Measurements from ENCODE around the gene PTPRN2.
"Not testable (repeated sequence)": the region's sequence is repeated elsewhere in the genome, so short reads cannot be mapped to it uniquely, and the experiment has no call there.

The PTPRN2 gene

DNA sequence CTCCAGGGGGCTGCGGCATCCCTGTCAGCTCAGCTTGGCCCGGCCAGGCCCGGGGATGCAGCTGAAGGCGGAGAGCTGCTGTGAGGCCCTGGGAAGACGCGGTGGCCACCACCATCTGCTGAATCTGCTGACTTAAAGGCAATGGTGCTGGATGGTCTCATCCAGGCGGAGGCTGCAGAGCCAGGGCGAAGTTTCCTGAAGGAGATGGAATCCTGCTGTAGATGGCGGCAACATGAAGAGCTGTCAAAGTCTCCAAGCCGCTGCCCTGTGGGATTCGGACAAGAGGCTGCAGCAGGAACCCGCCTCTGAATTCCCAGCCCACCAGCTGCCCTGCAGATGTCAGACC, 200.1 kb downstream of the PTPRN2 start:
- CTCF ChIA-PET = no interaction called here
- POLR2A ChIA-PET = no interaction called here
- TF ChIP-seq BHLHE40 (IDR thresholded peaks at IDR 0.05; ENCODE audit: borderline replicate concordance) (no peak), NFRKB (IDR thresholded peaks at IDR 0.05) (no peak), FOXA1 (IDR thresholded peaks at IDR 0.05) (no peak)
- DNase-seq (ENCODE audit: extremely low spot score) = no peak

- TF ChIP-seq BHLHE40 (IDR thresholded peaks at IDR 0.05; ENCODE audit: borderline replicate concordance) (no peak), SP1 (IDR thresholded peaks at IDR 0.05) (no peak), ARNT (IDR thresholded peaks at IDR 0.05) (no peak), L3MBTL2 (conservative IDR thresholded peaks at IDR 0.05) (no peak), HDGF (IDR thresholded peaks at IDR 0.05; ENCODE audit: borderline replicate concordance) (no peak), ZNF384 (IDR thresholded peaks at IDR 0.05) (no peak), TARDBP (IDR thresholded peaks at IDR 0.05) (no peak), PKNOX1 (IDR thresholded peaks at IDR 0.05) (no peak), NFRKB (IDR thresholded peaks at IDR 0.05) (no peak), FOXK2 (IDR thresholded peaks at IDR 0.05) (no peak), SUZ12 (IDR thresholded peaks at IDR 0.05) (no peak), FOXA1 (IDR thresholded peaks at IDR 0.05) (no peak), CTBP1 (IDR thresholded peaks at IDR 0.05; ENCODE audit: borderline replicate concordance) (no peak)
- no peak for DNase-seq (ENCODE audit: extremely low spot score)
- ChIA-PET POLR2A (no interaction called here), CTCF (no interaction called here)
These were observed 200.6 kb downstream of the PTPRN2 start for GRCh38 chr7:158386866-158387545.

- no peak for TF ChIP-seq LEF1 (IDR thresholded peaks at IDR 0.05; ENCODE audit: borderline replicate concordance)
- TF ChIP-seq TARDBP (IDR thresholded peaks at IDR 0.05) = no peak
- no peak for TF ChIP-seq ARNT (IDR thresholded peaks at IDR 0.05)
- TF ChIP-seq SUZ12 (IDR thresholded peaks at IDR 0.05) = no peak
- no peak for TF ChIP-seq PKNOX1 (IDR thresholded peaks at IDR 0.05)
- TF ChIP-seq L3MBTL2 (conservative IDR thresholded peaks at IDR 0.05) = no peak
- no peak for TF ChIP-seq CTBP1 (IDR thresholded peaks at IDR 0.05; ENCODE audit: borderline replicate concordance)
- TF ChIP-seq HDGF (IDR thresholded peaks at IDR 0.05; ENCODE audit: borderline replicate concordance) = no peak
- TF ChIP-seq SP1 (IDR thresholded peaks at IDR 0.05) = no peak
- TF ChIP-seq FOXK2 (IDR thresholded peaks at IDR 0.05) = no peak
- TF ChIP-seq NFRKB (IDR thresholded peaks at IDR 0.05) = no peak
- CTCF ChIA-PET = no interaction called here
These were observed 201.3 kb downstream of the PTPRN2 start for GRCh38 chr7:158386355-158386618.

GRCh38 chr7:158385496-158386354, 201.9 kb downstream of the PTPRN2 start:
- DNase-seq (ENCODE audit: extremely low spot score); POLR2A ChIA-PET; CTCF ChIA-PET: not testable (repeated sequence)

More at GRCh38 chr7:158386355-158386618, 201.3 kb downstream of the PTPRN2 start:
- no peak for DNase-seq (ENCODE audit: extremely low spot score)
- POLR2A ChIA-PET = no interaction called here

- TF ChIP-seq FOXM1 (IDR thresholded peaks at IDR 0.05; ENCODE audit: borderline replicate concordance) (no peak), CTBP1 (IDR thresholded peaks at IDR 0.05; ENCODE audit: borderline replicate concordance) (no peak), FOXK2 (IDR thresholded peaks at IDR 0.05) (no peak), SP1 (IDR thresholded peaks at IDR 0.05) (no peak), HDGF (IDR thresholded peaks at IDR 0.05; ENCODE audit: borderline replicate concordance) (no peak), FOXA1 (IDR thresholded peaks at IDR 0.05) (no peak), SUZ12 (IDR thresholded peaks at IDR 0.05) (no peak)
- DNase-seq (ENCODE audit: extremely low spot score) = no peak
- ChIA-PET POLR2A (no interaction called here), CTCF (no interaction called here)
These were observed 202.9 kb downstream of the PTPRN2 start for GRCh38 chr7:158384746-158385145.

GRCh38 chr7:158383665-158384064, 204.0 kb downstream of the PTPRN2 start:
- no peak for DNase-seq (ENCODE audit: extremely low spot score)
- no peak for TF ChIP-seq ZNF384 (IDR thresholded peaks at IDR 0.05)
- TF ChIP-seq CTBP1 (IDR thresholded peaks at IDR 0.05; ENCODE audit: borderline replicate concordance) = no peak
- no peak for TF ChIP-seq LEF1 (IDR thresholded peaks at IDR 0.05; ENCODE audit: borderline replicate concordance)
- no peak for TF ChIP-seq FOXA1 (IDR thresholded peaks at IDR 0.05)
- TF ChIP-seq HDGF (IDR thresholded peaks at IDR 0.05; ENCODE audit: borderline replicate concordance) = no peak
- no peak for TF ChIP-seq BHLHE40 (IDR thresholded peaks at IDR 0.05; ENCODE audit: borderline replicate concordance)
- ChIA-PET POLR2A (no interaction called here), CTCF (no interaction called here)

DNA sequence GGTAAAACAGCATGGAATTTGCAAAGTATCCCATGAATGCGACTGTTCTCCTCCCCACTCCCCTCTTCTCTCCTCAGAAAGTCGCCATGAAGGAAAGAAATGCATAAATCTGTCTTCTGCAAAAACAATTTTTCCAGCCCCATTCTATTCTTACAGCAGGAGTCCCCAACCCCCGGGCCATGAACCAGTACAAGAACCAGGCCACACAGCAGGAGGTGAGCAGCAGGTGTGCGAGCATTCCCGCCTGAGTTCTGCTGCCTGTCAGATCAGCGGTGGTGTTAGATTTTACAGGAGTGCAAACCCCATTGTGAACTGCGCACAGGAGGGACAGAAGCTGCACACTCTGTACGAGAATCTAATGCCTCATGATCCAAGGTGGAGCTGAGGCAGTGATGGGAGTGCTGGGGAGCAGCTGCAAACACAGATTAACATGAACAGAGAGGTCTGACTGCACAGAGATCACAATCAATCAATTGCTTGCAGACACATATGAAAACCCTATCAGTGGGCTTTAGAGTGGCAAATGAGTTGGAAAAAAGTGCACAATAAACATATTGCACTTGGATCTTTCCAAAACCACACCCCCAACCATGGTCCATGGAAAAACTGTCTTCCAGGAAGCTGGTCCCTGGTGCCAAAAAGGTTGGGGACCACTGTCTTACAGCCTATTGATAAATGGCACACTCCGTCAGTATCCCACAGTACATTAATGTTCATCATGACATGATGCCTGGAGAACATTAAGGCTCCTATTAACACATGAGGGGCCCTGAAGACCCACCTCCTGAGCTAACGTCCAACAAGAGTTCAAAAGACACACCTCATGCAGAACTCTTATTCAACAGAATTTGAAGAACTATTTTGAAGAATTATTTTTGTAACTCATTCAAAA, 205.0 kb downstream of the PTPRN2 start:
- CTCF ChIA-PET = no interaction called here
- no peak for DNase-seq (ENCODE audit: extremely low spot score)
- POLR2A ChIA-PET = no interaction called here
- TF ChIP-seq CTBP1 (IDR thresholded peaks at IDR 0.05; ENCODE audit: borderline replicate concordance) = no peak
